ENCODE results near the gene SERPINA9.
"Not testable (repeated sequence)": the region's sequence is repeated elsewhere in the genome, so short reads cannot be mapped to it uniquely, and the experiment has no call there.

SERPINA9 gene

DNA sequence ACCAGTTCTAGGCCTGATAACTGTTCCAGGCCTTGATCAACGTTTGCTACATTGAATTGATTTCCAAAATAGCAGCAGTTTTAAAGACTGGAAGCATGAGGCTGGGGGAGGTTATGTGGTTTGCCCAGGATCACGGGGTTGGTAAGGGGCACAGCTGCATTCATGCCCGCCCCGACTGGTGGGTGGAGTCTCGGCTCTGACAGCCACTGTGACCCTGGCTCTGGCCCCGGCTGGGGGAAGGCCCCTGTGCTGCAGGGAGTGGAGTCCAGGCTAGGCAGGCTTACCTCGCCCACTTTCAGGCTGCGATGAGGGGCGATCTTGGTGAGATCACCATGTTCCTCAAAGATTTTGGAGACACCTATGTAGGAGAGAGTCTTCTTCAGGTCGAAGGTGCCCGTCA lies 13.3 kb upstream of the SERPINA9 start:
- H3K4me1 ChIP-seq (ENCODE audit: control insufficient read depth, insufficient read depth, low read length), result peaks cover 3% of the 10 kb centered on the region
- no peak overlapping the region for H3K27ac ChIP-seq (ENCODE audit: insufficient read depth, low read depth, low read length, poor library complexity, severe bottlenecking)
- no peak overlapping the region for H3K4me3 ChIP-seq (ENCODE audit: insufficient read depth, low read depth, low read length)
- no peaks in the 10 kb centered on the region for H3K27me3 ChIP-seq (ENCODE audit: control insufficient read depth, insufficient read depth, low read length, poor library complexity, severe bottlenecking)
- no peaks in the 10 kb centered on the region for H3K36me3 ChIP-seq (ENCODE audit: control insufficient read depth, insufficient read depth, low read length)
- no peaks in the 10 kb centered on the region for H3K9me3 ChIP-seq (ENCODE audit: control insufficient read depth, low read length)
- 89% methylated on average over 11 of the region's 11 CpGs for WGBS, 2 experiments

DNA sequence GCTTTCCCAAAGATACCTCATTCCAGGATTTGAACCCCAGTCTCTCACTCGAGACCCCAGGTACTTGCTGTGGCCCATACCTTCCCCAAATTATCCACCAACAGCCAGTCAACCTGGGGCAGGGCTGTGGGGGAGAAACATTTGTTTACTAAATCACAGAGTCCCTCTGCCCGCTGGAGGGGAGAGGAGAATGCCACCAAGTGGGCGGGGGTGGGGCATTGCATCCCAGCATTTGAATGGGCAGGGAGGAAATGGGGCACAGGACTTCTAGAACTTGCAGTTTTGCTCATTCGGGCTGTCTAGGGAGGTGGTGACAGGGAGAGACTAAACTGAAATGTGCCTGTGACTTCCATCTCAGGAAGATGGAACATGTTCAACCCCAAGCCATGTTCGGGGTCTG lies 10.9 kb upstream of the SERPINA9 start:
- H3K4me3 ChIP-seq (ENCODE audit: insufficient read depth, low read depth, low read length), result no peak overlapping the region
- 53 to 55% methylated on average over 5 of the region's 5 CpGs for WGBS, 2 experiments
- H3K9me3 ChIP-seq (ENCODE audit: control insufficient read depth, low read length), result no peaks in the 10 kb centered on the region
- H3K36me3 ChIP-seq (ENCODE audit: control insufficient read depth, insufficient read depth, low read length), result no peaks in the 10 kb centered on the region
- H3K4me1 ChIP-seq (ENCODE audit: control insufficient read depth, insufficient read depth, low read length), result peaks cover 3% of the 10 kb centered on the region
- H3K27me3 ChIP-seq (ENCODE audit: control insufficient read depth, insufficient read depth, low read length, poor library complexity, severe bottlenecking), result no peaks in the 10 kb centered on the region
- H3K27ac ChIP-seq (ENCODE audit: insufficient read depth, low read depth, low read length, poor library complexity, severe bottlenecking), result no peak overlapping the region

DNA sequence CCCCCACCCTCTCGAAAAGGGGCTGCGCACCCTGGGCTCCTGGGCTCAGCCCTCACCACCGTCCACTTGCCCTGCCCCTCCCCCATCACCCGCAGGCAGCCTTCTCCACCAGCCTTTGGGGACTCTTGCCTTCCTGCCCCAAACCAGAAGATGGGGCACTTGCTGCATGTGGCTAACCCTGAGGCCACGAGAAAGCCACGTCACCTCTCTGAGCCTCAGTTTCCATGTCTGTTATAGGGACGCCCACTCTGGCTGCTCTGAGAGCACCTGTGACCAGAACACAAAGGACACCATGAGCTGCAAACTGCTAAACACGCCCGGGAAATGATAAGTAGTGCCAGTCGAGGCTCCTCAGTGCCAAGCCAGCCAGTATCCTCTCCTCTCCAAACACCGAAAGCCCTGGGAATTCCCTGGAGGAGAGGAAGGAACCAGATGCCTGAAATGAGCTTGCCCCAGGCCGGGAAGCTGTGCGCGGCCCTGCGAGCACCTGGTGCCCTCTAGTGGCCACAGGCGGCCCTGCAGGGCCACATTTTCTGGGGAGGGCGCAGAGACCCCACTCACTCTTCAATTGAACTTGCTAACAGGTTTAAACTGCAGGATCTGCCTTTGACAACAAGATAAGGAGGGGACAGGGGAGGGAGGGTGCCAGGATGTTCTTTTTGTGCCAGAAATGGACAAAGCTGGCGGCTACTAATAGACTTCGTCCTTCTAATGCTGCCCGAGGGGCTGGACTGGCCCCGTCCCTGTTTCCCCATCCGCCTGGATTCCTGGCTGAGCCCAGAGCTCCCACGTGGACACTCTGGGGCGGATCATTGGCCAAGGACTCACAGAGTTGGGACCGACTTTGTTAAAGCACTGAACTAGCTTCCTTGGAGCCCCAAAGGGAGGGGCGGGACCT lies 10.2 kb upstream of the SERPINA9 start:
- H3K4me1 ChIP-seq (ENCODE audit: control insufficient read depth, insufficient read depth, low read length), result peaks cover 3% of the 10 kb centered on the region
- H3K4me3 ChIP-seq (ENCODE audit: insufficient read depth, low read depth, low read length), result peak overlapping the region; percentile 32
- H3K9me3 ChIP-seq (ENCODE audit: control insufficient read depth, low read length), result no peaks in the 10 kb centered on the region
- no peaks in the 10 kb centered on the region for H3K36me3 ChIP-seq (ENCODE audit: control insufficient read depth, insufficient read depth, low read length)
- WGBS, 2 experiments, result 29% methylated on average over 26 of the region's 26 CpGs
- no peaks in the 10 kb centered on the region for H3K27me3 ChIP-seq (ENCODE audit: control insufficient read depth, insufficient read depth, low read length, poor library complexity, severe bottlenecking)
- H3K27ac ChIP-seq (ENCODE audit: insufficient read depth, low read depth, low read length, poor library complexity, severe bottlenecking), result no peak overlapping the region

DNA sequence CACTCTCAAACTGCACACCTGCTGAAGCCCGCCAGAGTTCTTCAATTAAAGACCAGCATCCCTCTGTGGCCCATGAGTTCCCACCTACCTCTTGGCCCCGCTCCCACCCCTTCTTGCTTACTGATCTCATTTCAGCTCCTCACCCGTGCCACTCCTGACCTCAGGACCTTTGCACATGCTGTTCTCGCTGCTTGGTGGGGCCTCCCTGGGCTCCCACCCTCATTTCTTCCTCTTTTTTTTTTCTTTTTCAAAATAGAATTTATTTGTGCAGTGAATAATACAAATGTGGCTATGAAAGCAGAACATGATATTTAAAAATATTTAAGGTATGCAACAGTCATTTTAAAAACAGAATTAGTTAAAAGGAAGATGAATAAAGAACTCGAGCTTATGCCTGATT lies 8.5 kb upstream of the SERPINA9 start:
- H3K27me3 ChIP-seq (ENCODE audit: control insufficient read depth, insufficient read depth, low read length, poor library complexity, severe bottlenecking), result no peaks in the 10 kb centered on the region

DNA sequence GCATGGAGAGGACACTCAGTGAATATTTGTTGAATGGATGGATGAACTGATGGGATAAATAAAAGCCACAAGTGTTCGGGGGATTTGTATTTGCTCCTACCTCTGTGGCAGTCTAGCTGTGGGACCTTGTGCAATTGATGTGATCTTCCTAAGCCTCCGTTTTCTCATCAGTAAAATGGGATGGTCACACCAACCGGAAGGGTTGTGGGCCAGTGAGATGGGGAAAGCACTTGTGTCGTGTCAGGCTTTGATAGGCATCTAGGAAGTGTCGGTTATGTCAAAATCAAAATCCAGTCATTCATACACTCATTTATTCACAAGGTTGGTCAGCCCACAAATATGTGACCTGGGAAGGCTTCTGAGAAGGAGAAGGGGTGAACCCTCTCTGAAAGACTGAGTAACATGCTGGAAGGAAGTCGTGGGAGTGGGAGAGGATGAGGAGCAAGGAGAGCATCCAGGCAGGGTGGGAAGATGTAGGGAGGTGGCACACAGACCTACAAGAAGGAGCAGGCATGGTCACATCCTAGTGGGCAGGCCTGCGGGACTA lies 7.8 kb upstream of the SERPINA9 start:
- Histone ChIP-seq H3K4me1 (ENCODE audit: control insufficient read depth, insufficient read depth, low read length) (peaks cover 3% of the 10 kb centered on the region), H3K9me3 (ENCODE audit: control insufficient read depth, low read length) (no peaks in the 10 kb centered on the region), H3K27me3 (ENCODE audit: control insufficient read depth, insufficient read depth, low read length, poor library complexity, severe bottlenecking) (no peaks in the 10 kb centered on the region), H3K4me3 (ENCODE audit: insufficient read depth, low read depth, low read length) (no peak overlapping the region), H3K27ac (ENCODE audit: insufficient read depth, low read depth, low read length, poor library complexity, severe bottlenecking) (no peak overlapping the region), H3K36me3 (ENCODE audit: control insufficient read depth, insufficient read depth, low read length) (no peaks in the 10 kb centered on the region)
- 87 to 94% methylated on average over 7 of the region's 7 CpGs for WGBS, 2 experiments

More for the DNA sequence above, 8.5 kb upstream of the SERPINA9 start:
- H3K36me3 ChIP-seq (ENCODE audit: control insufficient read depth, insufficient read depth, low read length), result no peaks in the 10 kb centered on the region
- H3K4me3 ChIP-seq (ENCODE audit: insufficient read depth, low read depth, low read length), result no peak overlapping the region
- no peak overlapping the region for H3K27ac ChIP-seq (ENCODE audit: insufficient read depth, low read depth, low read length, poor library complexity, severe bottlenecking)
- no peaks in the 10 kb centered on the region for H3K9me3 ChIP-seq (ENCODE audit: control insufficient read depth, low read length)
- 93 to 96% methylated on average over 4 of the region's 5 CpGs for WGBS, 2 experiments
- peaks cover 3% of the 10 kb centered on the region for H3K4me1 ChIP-seq (ENCODE audit: control insufficient read depth, insufficient read depth, low read length)

DNA sequence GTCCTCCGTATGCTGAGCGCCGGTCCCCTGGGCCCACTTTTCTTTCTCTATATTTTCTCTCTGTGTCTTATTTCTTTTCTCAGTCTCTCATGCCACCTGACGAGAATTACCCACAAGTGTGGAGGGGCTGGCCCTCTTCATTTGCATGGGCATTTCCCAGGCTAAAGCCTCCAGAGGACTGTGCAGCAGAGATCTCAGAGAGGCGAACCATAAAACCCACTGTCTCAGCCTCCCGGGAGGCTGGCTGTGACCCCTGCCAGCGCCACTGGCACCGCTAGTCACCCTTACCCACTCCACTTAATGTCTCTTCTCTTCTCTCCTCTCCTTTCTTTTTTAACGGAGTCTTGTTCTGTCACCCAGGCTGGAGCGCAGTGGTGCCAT lies 7.1 kb upstream of the SERPINA9 start:
- WGBS, 2 experiments, result 88 to 89% methylated on average over 10 of the region's 10 CpGs
- H3K4me1 ChIP-seq (ENCODE audit: control insufficient read depth, insufficient read depth, low read length), result peaks cover 3% of the 10 kb centered on the region
- H3K27me3 ChIP-seq (ENCODE audit: control insufficient read depth, insufficient read depth, low read length, poor library complexity, severe bottlenecking), result no peaks in the 10 kb centered on the region
- no peak overlapping the region for H3K4me3 ChIP-seq (ENCODE audit: insufficient read depth, low read depth, low read length)
- no peak overlapping the region for H3K27ac ChIP-seq (ENCODE audit: insufficient read depth, low read depth, low read length, poor library complexity, severe bottlenecking)
- H3K9me3 ChIP-seq (ENCODE audit: control insufficient read depth, low read length), result no peaks in the 10 kb centered on the region
- H3K36me3 ChIP-seq (ENCODE audit: control insufficient read depth, insufficient read depth, low read length), result no peaks in the 10 kb centered on the region

DNA sequence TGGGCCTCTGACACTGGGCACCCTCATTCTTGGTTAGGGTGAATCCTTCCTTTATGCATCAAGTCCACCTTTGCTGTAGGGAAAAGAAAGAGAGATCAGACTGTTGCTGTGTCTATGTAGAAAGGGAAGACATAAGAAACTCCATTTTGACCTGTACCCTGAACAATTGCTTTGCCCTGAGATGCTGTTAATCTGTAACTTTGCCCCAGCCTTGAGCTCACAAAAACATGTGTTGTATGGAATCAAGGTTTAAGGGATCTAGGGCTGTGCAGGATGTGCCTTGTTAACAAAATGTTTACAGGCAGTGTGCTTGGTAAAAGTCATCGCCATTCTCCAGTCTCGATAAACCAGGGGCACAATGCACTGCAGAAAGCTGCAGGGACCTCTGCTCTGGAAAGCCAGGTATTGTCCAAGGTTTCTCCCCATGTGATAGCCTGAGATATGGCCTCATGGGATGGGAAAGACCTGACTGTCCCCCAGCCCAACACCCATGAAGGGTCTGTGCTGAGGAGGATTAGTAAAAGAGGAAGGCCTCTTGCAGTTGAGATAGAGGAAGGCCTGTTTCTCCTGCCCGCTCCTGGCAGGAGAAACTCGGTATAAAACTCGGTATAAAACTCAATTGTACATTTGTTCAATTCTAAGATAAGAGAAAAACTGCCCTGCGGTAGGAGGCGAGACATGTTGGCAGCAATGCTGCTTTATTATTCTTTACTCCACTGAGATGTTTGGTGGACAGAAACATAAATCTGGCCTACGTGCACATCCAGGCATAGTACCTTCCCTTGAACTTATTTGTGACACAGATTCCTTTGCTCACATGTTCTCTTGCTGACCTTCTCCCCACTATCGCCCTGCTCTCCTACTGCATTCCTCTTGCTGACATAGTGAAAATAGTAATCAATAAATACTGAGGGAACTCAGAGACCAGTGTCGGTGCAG lies 6.4 kb upstream of the SERPINA9 start:
- not testable (repeated sequence) for H3K27me3 ChIP-seq (ENCODE audit: control insufficient read depth, insufficient read depth, low read length, poor library complexity, severe bottlenecking); H3K4me1 ChIP-seq (ENCODE audit: control insufficient read depth, insufficient read depth, low read length); H3K36me3 ChIP-seq (ENCODE audit: control insufficient read depth, insufficient read depth, low read length); H3K4me3 ChIP-seq (ENCODE audit: insufficient read depth, low read depth, low read length); H3K9me3 ChIP-seq (ENCODE audit: control insufficient read depth, low read length); H3K27ac ChIP-seq (ENCODE audit: insufficient read depth, low read depth, low read length, poor library complexity, severe bottlenecking)
- WGBS, 2 experiments, result 92 to 95% methylated on average over 10 of the region's 10 CpGs

DNA sequence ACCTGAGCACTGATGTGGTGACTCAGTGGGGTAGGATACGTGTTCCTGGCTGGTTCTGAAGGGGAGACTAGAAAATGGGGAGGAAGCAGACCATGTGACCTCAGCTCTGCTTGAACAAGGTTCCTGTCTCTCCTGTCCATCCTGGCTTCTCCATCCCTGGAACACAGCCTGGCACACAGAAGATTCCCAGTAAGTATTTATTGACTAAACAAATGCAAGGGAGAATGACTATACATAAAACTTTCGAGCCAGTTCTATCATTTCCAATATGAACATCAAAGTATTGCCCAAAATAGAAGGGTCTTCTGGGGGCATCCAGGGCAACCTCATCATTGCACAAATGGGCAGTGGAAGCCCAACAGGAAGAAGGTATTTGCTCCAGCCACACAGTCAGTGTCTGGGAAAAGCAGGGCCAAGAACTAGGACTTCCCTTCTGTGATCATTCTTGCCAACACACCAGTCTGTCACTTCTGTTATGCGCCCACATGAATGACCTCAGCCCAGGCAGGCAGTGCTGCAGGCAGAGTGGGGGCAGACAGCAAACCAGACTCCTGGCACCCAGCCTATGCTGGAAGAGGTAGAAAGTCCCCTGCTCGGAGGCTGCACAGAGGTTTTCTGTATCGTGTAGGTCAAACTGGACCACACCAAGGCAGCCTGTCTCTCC lies 5.6 kb upstream of the SERPINA9 start:
- 96% methylated on average over 5 of the region's 5 CpGs for WGBS, 2 experiments
- H3K36me3 ChIP-seq (ENCODE audit: control insufficient read depth, insufficient read depth, low read length), result no peaks in the 10 kb centered on the region
- no peaks in the 10 kb centered on the region for H3K27me3 ChIP-seq (ENCODE audit: control insufficient read depth, insufficient read depth, low read length, poor library complexity, severe bottlenecking)
- H3K4me3 ChIP-seq (ENCODE audit: insufficient read depth, low read depth, low read length), result no peak overlapping the region
- no peaks in the 10 kb centered on the region for H3K9me3 ChIP-seq (ENCODE audit: control insufficient read depth, low read length)
- peaks cover 3% of the 10 kb centered on the region for H3K4me1 ChIP-seq (ENCODE audit: control insufficient read depth, insufficient read depth, low read length)
- H3K27ac ChIP-seq (ENCODE audit: insufficient read depth, low read depth, low read length, poor library complexity, severe bottlenecking), result no peak overlapping the region

DNA sequence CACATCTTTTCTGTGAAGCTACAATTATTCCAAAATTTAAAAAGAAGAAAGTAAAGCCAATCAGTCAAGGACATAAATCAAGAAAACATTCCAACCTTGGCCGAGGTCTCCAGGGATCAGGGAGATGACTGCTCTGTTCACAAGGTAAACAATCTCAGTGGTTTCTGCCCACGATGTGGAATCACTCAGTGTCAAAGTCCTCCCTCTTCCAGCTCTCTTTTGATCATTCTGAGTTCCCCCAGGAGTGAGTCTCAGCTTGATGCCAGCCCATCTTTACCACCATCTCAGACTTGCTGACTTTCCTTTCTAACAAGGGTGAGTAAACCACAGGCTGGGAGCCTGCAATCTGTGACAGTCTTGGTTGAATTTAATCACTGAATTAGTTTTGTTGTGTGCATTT lies 4.8 kb upstream of the SERPINA9 start:
- Histone ChIP-seq H3K9me3 (ENCODE audit: control insufficient read depth, low read length) (no peaks in the 10 kb centered on the region), H3K4me1 (ENCODE audit: control insufficient read depth, insufficient read depth, low read length) (no peaks in the 10 kb centered on the region), H3K27ac (ENCODE audit: insufficient read depth, low read depth, low read length, poor library complexity, severe bottlenecking) (no peak overlapping the region), H3K27me3 (ENCODE audit: control insufficient read depth, insufficient read depth, low read length, poor library complexity, severe bottlenecking) (no peaks in the 10 kb centered on the region), H3K4me3 (ENCODE audit: insufficient read depth, low read depth, low read length) (no peak overlapping the region), H3K36me3 (ENCODE audit: control insufficient read depth, insufficient read depth, low read length) (no peaks in the 10 kb centered on the region)
- 59 to 65% methylated on average over 2 of the region's 2 CpGs for WGBS, 2 experiments
